Subcutaneous abdominal adipose tissue (tissue), 5 donors: ENCODE measurements around the gene PUS7L.
"Not testable (repeated sequence)": the region's sequence is repeated elsewhere in the genome, so short reads cannot be mapped to it uniquely, and the experiment has no call there.

Experiments
- H3K27ac ChIP-seq: one replicate; pipeline ENCODE4 v1.7.0; 2013; ENCODE audit warnings: low read depth, mild to moderate bottlenecking, inconsistent platforms, low read length, moderate library complexity
- H3K27me3 ChIP-seq, 5 donors: one replicate each; pipeline ENCODE4 v1.7.0; 2013; ENCODE audit warnings: low read length in 5 of 5, inconsistent platforms in 1 of 5; ENCODE audit not compliant: control insufficient read depth in 5 of 5, insufficient read depth in 4 of 5
- H3K36me3 ChIP-seq, 5 donors: one replicate each; pipeline ENCODE4 v1.7.0; 2013; ENCODE audit warnings: low read length in 5 of 5; ENCODE audit not compliant: control insufficient read depth in 5 of 5, insufficient read depth in 5 of 5
- H3K4me1 ChIP-seq, 5 donors: one replicate each; pipeline ENCODE4 v1.7.0; 2013; ENCODE audit warnings: low read length in 5 of 5, mild to moderate bottlenecking in 3 of 5, moderate library complexity in 1 of 5; ENCODE audit not compliant: control insufficient read depth in 5 of 5, insufficient read depth in 5 of 5
- H3K4me3 ChIP-seq, 5 donors: one replicate each; pipeline ENCODE4 v1.7.0; 2013; ENCODE audit warnings: low read length in 5 of 5, low read depth in 1 of 5
- H3K9ac ChIP-seq, 5 donors: one replicate each; pipeline ENCODE4 v1.7.0; 2013; ENCODE audit warnings: low read length in 5 of 5, mild to moderate bottlenecking in 4 of 5, moderate library complexity in 3 of 5
- H3K9me3 ChIP-seq, 5 donors: one replicate each; pipeline ENCODE4 v1.7.0; 2013; ENCODE audit warnings: low read length in 5 of 5; ENCODE audit not compliant: control insufficient read depth in 5 of 5
- donor health status: healthy.
- donor health status: healthy.
- donor health status: healthy.
- donor health status: healthy.
- donor health status: healthy.

PUS7L gene

GRCh38 chr12:43751360-43751759 is 7.2 kb downstream of the PUS7L start:
- not testable (repeated sequence) for H3K4me1 ChIP-seq, H3K36me3 ChIP-seq, H3K9ac ChIP-seq, H3K9me3 ChIP-seq, H3K27me3 ChIP-seq, H3K27ac ChIP-seq, H3K4me3 ChIP-seq

GRCh38 chr12:43750814-43751213 is 7.8 kb downstream of the PUS7L start:
- no peak overlapping the region for H3K4me3 ChIP-seq
- H3K27me3 ChIP-seq = no peaks in the 10 kb centered on the region
- peaks cover 0 to 7% (median 0%) of the 10 kb centered on the region in 5 donors for H3K4me1 ChIP-seq
- H3K9me3 ChIP-seq = no peaks in the 10 kb centered on the region
- peaks cover 0 to 6% (median 4%) of the 10 kb centered on the region in 5 donors for H3K36me3 ChIP-seq
- H3K27ac ChIP-seq = no peak overlapping the region
- no peak overlapping the region for H3K9ac ChIP-seq

- no peak overlapping the region for H3K9ac ChIP-seq
- no peaks in the 10 kb centered on the region for H3K27me3 ChIP-seq
- H3K4me3 ChIP-seq = no peak overlapping the region
- H3K4me1 ChIP-seq = peaks cover 0 to 7% (median 0%) of the 10 kb centered on the region in 5 donors
- H3K36me3 ChIP-seq = peaks cover 0 to 15% (median 11%) of the 10 kb centered on the region in 5 donors
- no peaks in the 10 kb centered on the region for H3K9me3 ChIP-seq
- no peak overlapping the region for H3K27ac ChIP-seq
Observed at GRCh38 chr12:43749016-43749415, 9.6 kb downstream of the PUS7L start.

DNA sequence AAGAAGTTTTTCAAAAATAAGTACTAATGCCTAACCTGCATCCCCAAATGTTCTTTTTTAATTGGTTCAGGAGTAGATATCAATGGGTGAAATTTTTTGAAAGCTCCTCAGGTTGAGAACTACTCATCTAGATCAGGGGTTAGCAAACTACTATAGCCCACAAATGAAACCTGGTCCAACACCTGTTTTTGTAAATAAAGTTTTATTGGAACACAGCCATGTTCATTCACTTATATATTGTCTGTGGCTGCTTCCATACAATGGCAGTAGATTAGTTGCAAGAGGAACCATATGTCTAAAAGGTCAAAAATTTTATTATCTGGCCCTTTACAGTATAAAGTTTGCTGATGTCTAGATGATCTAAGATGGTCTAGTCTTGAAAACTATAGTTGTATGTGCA is 13.8 kb downstream of the PUS7L start:
- Histone ChIP-seq H3K4me3 (no peak overlapping the region), H3K4me1 (no peaks in the 10 kb centered on the region), H3K9ac (no peak overlapping the region), H3K36me3 (peaks cover 6 to 24% (median 21%) of the 10 kb centered on the region in 5 donors), H3K27me3 (no peaks in the 10 kb centered on the region), H3K9me3 (no peaks in the 10 kb centered on the region), H3K27ac (no peak overlapping the region)

- no peaks in the 10 kb centered on the region for H3K4me1 ChIP-seq
- no peak overlapping the region for H3K27ac ChIP-seq
- peaks cover 6 to 30% (median 23%) of the 10 kb centered on the region in 5 donors for H3K36me3 ChIP-seq
- no peak overlapping the region for H3K9ac ChIP-seq
- H3K9me3 ChIP-seq = no peaks in the 10 kb centered on the region
- no peaks in the 10 kb centered on the region for H3K27me3 ChIP-seq
- H3K4me3 ChIP-seq = no peak overlapping the region
Observed at GRCh38 chr12:43742106-43742505, 16.5 kb downstream of the PUS7L start.

- H3K9ac ChIP-seq = no peak overlapping the region
- H3K27me3 ChIP-seq = no peaks in the 10 kb centered on the region
- H3K4me3 ChIP-seq = no peak overlapping the region
- no peaks in the 10 kb centered on the region for H3K9me3 ChIP-seq
- H3K27ac ChIP-seq = no peak overlapping the region
- peaks cover 10 to 41% (median 31%) of the 10 kb centered on the region in 5 donors for H3K36me3 ChIP-seq
- no peaks in the 10 kb centered on the region for H3K4me1 ChIP-seq
Observed at GRCh38 chr12:43740511-43741100, 18.0 kb downstream of the PUS7L start.

DNA sequence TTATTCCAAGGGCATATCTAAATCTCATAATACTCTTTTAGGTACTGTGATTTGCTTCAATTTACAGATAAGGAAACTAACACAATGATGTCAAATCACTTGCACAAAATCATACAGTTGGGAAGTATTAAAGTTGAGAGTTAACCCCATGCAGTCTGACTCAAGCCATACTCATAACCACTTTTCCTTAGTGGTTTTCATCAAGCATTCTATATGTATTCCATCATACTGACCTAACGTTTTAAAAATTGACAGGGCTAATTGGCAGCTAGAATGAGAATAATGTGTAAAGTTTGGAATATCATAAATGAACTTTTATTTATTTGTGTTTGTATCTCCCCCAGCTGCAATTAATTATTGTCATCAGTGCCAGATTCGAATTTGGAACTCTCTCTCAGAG is 20.9 kb downstream of the PUS7L start:
- Histone ChIP-seq H3K4me3 (no peak overlapping the region), H3K9ac (no peak overlapping the region), H3K9me3 (no peaks in the 10 kb centered on the region), H3K36me3 (peaks cover 8 to 46% (median 22%) of the 10 kb centered on the region in 5 donors), H3K27ac (no peak overlapping the region), H3K4me1 (no peaks in the 10 kb centered on the region), H3K27me3 (no peaks in the 10 kb centered on the region)

GRCh38 chr12:43736927-43737440 is 21.6 kb downstream of the PUS7L start:
- H3K27me3 ChIP-seq = no peaks in the 10 kb centered on the region
- H3K4me1 ChIP-seq = no peaks in the 10 kb centered on the region
- no peak overlapping the region for H3K27ac ChIP-seq
- no peak overlapping the region for H3K9ac ChIP-seq
- H3K9me3 ChIP-seq = no peaks in the 10 kb centered on the region
- H3K36me3 ChIP-seq = peaks cover 7 to 44% (median 19%) of the 10 kb centered on the region in 5 donors
- no peak overlapping the region for H3K4me3 ChIP-seq

GRCh38 chr12:43733687-43734086 is 24.9 kb downstream of the PUS7L start:
- H3K9ac ChIP-seq = no peak overlapping the region
- peaks cover 7 to 45% (median 25%) of the 10 kb centered on the region in 5 donors for H3K36me3 ChIP-seq
- no peak overlapping the region for H3K27ac ChIP-seq
- no peak overlapping the region for H3K4me3 ChIP-seq
- H3K4me1 ChIP-seq = no peaks in the 10 kb centered on the region
- H3K9me3 ChIP-seq = no peaks in the 10 kb centered on the region
- H3K27me3 ChIP-seq = no peaks in the 10 kb centered on the region

GRCh38 chr12:43730283-43730682 is 28.3 kb downstream of the PUS7L start:
- Histone ChIP-seq H3K4me1 (no peaks in the 10 kb centered on the region), H3K9me3 (no peaks in the 10 kb centered on the region), H3K27me3 (no peaks in the 10 kb centered on the region), H3K4me3 (no peak overlapping the region), H3K9ac (no peak overlapping the region), H3K27ac (no peak overlapping the region), H3K36me3 (peaks cover 0 to 27% (median 15%) of the 10 kb centered on the region in 5 donors)
